ENCODE data around the gene CCR9.

DNA sequence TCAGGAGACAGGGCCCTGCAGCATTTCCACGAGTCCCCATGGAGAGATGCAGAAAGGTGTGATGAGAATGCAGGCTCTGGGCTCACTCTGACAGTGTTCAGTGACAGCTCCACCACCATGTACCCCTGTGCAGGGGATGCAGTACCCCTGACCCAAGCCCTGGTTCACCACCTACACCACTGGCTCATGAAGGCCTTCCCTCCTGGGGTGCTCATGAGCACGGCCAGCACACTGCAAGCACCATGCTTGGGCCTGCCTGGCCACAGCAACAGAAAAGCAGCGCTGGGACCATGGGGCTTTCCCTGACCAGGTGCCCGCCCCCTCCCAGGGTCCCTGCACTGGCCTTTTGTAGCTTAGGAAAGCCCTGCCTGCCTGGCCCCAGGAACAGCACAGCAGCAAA is 63.1 kb downstream of the CCR9 start:
- no peak for TF ChIP-seq CTCF (IDR thresholded peaks at IDR 0.05)
- no peak for TF ChIP-seq ZFX (IDR thresholded peaks at IDR 0.05; ENCODE audit: borderline replicate concordance)
